Ovary (tissue), 9 donors: ENCODE data around the gene RHEB. TPM values are rescaled to one million over a fixed set of nuclear protein-coding genes. Genes with fewer than 3 reads are reported as not detected.

ENCODE experiments used
- DNase-seq, 5 donors: peaks; one replicate each; pipeline ENCODE4 v3.0.0-alpha.2; 2019 to 2020
- H3K27ac ChIP-seq, 2 donors: fragments of 200-600 bp; one replicate each; pipeline versions ENCODE4 v1.5.1 to v1.8.0; 2019 to 2022
- H3K27me3 ChIP-seq: fragments of 200-600 bp; one replicate; pipeline ENCODE4 v1.8.0; 2022
- H3K36me3 ChIP-seq: fragments of 200-600 bp; sonication (generic); one replicate; pipeline ENCODE4 v1.5.1; 2019
- H3K4me1 ChIP-seq: one replicate; pipeline ENCODE4 v1.8.1; 2013; ENCODE audit warnings: mild to moderate bottlenecking, moderate library complexity; ENCODE audit not compliant: insufficient read depth
- H3K4me3 ChIP-seq: fragments of 200-600 bp; sonication (generic); one replicate; pipeline ENCODE4 v1.5.1; 2017
- H3K9me3 ChIP-seq, 2 donors: fragments of 200-600 bp in 1 of 2; sonication (generic) in 1 of 2; one replicate each; pipeline versions ENCODE4 v1.5.1 to v1.8.1; 2013 to 2019; ENCODE audit warnings: mild to moderate bottlenecking in 1 of 2, moderate library complexity in 1 of 2
- CTCF ChIP-seq, 3 donors: fragments of 450-650 bp in 2 of 3; fragments of 200-600 bp in 1 of 3; IDR thresholded peaks; one replicate each; pipeline versions ENCODE4 v1.5.1 to v1.8.0; 2016 to 2022; ENCODE audit warnings: antibody characterized with exemption in 3 of 3, mild to moderate bottlenecking in 1 of 3
- EP300 ChIP-seq: sonication (generic); formaldehyde crosslinking; IDR thresholded peaks from one replicate; pipeline ENCODE4 v1.6.1; 2017; ENCODE audit warnings: antibody characterized with exemption
- POLR2A ChIP-seq: fragments of 450-650 bp; IDR thresholded peaks from one replicate; pipeline ENCODE4 v1.6.1; 2017; ENCODE audit warnings: antibody characterized with exemption, mild to moderate bottlenecking, moderate library complexity
- WGBS, 3 donors: extraction: QIAGEN DNeasy Blood & Tissue Kit in 1 of 3; methylation state at CpG; one replicate each; pipeline versions ENCODE4 v1.1.5 to v1.1.7; 2013 to 2017; 5-methylcytosine and 5-hydroxymethylcytosine counted together
- intact Hi-C, 4 donors: fragments of 100-400 bp; cut with DNase I; formaldehyde crosslinking; loops; one replicate each; pipeline versions ENCODE4 v1.11.0 to v1.15.1; 2022 to 2023
- polyA plus RNA-seq, 2 donors: library from polyadenylated mRNA; stranded (reverse); fragments of 200-250 nt in 1 of 2; fragments of 350-450 nt in 1 of 2; fragmentation: Illumina TruSeq in 1 of 2; extraction: RNeasy Lipid Tissue Mini Kit (QIAGEN cat#74804) in 1 of 2; gene quantifications; one replicate each; pipeline ENCODE4 v1.2.3, GENCODE V29; 2013 to 2014
- total RNA-seq, 7 donors: library from RNA; depleted of rRNA in 2 of 7; stranded (reverse); fragments of >200 nt in 2 of 7; fragmentation: NEBNext Ultra II Directional in 3 of 7; extraction: Animal tissue kit (Norgen Biotek cat#: 25700) in 3 of 7; gene quantifications; one replicate each; pipeline versions ENCODE4 v1.1.0 to v1.2.4, GENCODE V29; 2016 to 2023
- donor health status: DM: no; HTN: no; CAD: no; lungs with moderate emphysema.
- donor health status: DM: no; HTN: no; CAD: no.
- donor health status: Bipolar disorder and iron deficiency.
- donor health status: DM: yes; HTN: yes; CAD: no.
- donor health status: DM: no; HTN: no; CAD: no.
- donor health status: DM: yes; HTN: yes; CAD: no.

The RHEB gene
- total and polyA plus RNA-seq, 9 donors, result 77.6 to 167 (median 91.8) TPM

- Histone ChIP-seq H3K36me3 (no peaks in the 10 kb centered on the region), H3K9me3 (no peaks in the 10 kb centered on the region)
Observed at GRCh38 chr7:151470711-151471110, 49.0 kb downstream of the RHEB start.

GRCh38 chr7:151469281-151469680 is 50.4 kb downstream of the RHEB start:
- Histone ChIP-seq H3K4me3 (no peak overlapping the region), H3K4me1 (no peaks in the 10 kb centered on the region), H3K27ac (no peak overlapping the region), H3K27me3 (no peaks in the 10 kb centered on the region), H3K9me3 (no peaks in the 10 kb centered on the region), H3K36me3 (no peaks in the 10 kb centered on the region)
- intact Hi-C loops, result no loop called here
- DNase-seq, result no peak
- no peak for TF ChIP-seq EP300
- no peak for TF ChIP-seq CTCF (IDR thresholded peaks at IDR 0.05)
- no peak for TF ChIP-seq POLR2A
- 73 to 77% (median 74%) methylated on average over 5 of the region's 5 CpGs for WGBS, 3 donors

More at GRCh38 chr7:151470711-151471110, 49.0 kb downstream of the RHEB start:
- Histone ChIP-seq H3K4me3 (no peak overlapping the region), H3K4me1 (no peaks in the 10 kb centered on the region), H3K27me3 (no peaks in the 10 kb centered on the region), H3K27ac (no peak overlapping the region)
- DNase-seq, result no peak
- intact Hi-C loops, result loop anchor here in 1 of 4 donors (2.0 kb wide), 1 partner anchor 14 kb away; no protein-coding TSS in a partner anchor
- 81 to 91% (median 83%) methylated on average over 2 of the region's 2 CpGs for WGBS, 3 donors
- TF ChIP-seq EP300 (no peak), CTCF (IDR thresholded peaks at IDR 0.05) (no peak)

- no peaks in the 10 kb centered on the region for H3K4me1 ChIP-seq
- no peak for DNase-seq
- TF ChIP-seq EP300 (no peak), CTCF (IDR thresholded peaks at IDR 0.05) (no peak), POLR2A (no peak)
- 95 to 97% (median 96%) methylated on average over 19 of the region's 19 CpGs for WGBS, 3 donors
- H3K36me3 ChIP-seq, result no peaks in the 10 kb centered on the region
- intact Hi-C loops, result no loop called here
- H3K9me3 ChIP-seq, result no peaks in the 10 kb centered on the region
- H3K27ac ChIP-seq, result no peak overlapping the region
- no peak overlapping the region for H3K4me3 ChIP-seq
- H3K27me3 ChIP-seq, result no peaks in the 10 kb centered on the region
Observed at GRCh38 chr7:151468217-151469018, 51.3 kb downstream of the RHEB start.

- DNase-seq, result no peak
- no peaks in the 10 kb centered on the region for H3K27me3 ChIP-seq
- no peaks in the 10 kb centered on the region for H3K36me3 ChIP-seq
- intact Hi-C loops, result no loop called here
- 90 to 96% (median 96%) methylated on average over 8 of the region's 8 CpGs for WGBS, 3 donors
- no peaks in the 10 kb centered on the region for H3K9me3 ChIP-seq
- TF ChIP-seq CTCF (IDR thresholded peaks at IDR 0.05) (no peak), POLR2A (no peak), EP300 (no peak)
- no peak overlapping the region for H3K4me3 ChIP-seq
- no peak overlapping the region for H3K27ac ChIP-seq
- H3K4me1 ChIP-seq, result peaks cover 10% of the 10 kb centered on the region
Observed at GRCh38 chr7:151465169-151465568, 54.5 kb downstream of the RHEB start.
